RCC 7860 (cell line): ENCODE data around the gene RFNG.

Experiments used
- DNase-seq: peaks from one replicate; pipeline ENCODE4 v3.0.0-alpha.2; 2015; ENCODE audit warnings: low spot score
- FAIRE-seq: peaks from 2 replicates; lab custom pipeline; 2012; peaks lifted over from hg19 to GRCh38; lab: Jason Lieb, UNC

RFNG gene

GRCh38 chr17:82051776-82052637 is at the start of gene RFNG, which contains the start of gene GPS1:
Gene RFNG, minus strand, starts transcription at chr17:82051811. Its CDS starts 45 bp downstream, at chr17:82051766.
Gene GPS1, plus strand, starts transcription at chr17:82051898. Its CDS starts 34 bp downstream, at chr17:82051932.
- FAIRE-seq (no peak), DNase-seq (peak; percentile 29)

GRCh38 chr17:82101301-82101715 is 49.7 kb upstream of the RFNG start:
- no peak for DNase-seq
- no peak for FAIRE-seq

GRCh38 chr17:82100502-82101298 is 49.1 kb upstream of the RFNG start:
- FAIRE-seq (no peak), DNase-seq (no peak)

- no peak for DNase-seq
- no peak for FAIRE-seq
Observed at GRCh38 chr17:82098939-82099763, 47.5 kb upstream of the RFNG start.

DNA sequence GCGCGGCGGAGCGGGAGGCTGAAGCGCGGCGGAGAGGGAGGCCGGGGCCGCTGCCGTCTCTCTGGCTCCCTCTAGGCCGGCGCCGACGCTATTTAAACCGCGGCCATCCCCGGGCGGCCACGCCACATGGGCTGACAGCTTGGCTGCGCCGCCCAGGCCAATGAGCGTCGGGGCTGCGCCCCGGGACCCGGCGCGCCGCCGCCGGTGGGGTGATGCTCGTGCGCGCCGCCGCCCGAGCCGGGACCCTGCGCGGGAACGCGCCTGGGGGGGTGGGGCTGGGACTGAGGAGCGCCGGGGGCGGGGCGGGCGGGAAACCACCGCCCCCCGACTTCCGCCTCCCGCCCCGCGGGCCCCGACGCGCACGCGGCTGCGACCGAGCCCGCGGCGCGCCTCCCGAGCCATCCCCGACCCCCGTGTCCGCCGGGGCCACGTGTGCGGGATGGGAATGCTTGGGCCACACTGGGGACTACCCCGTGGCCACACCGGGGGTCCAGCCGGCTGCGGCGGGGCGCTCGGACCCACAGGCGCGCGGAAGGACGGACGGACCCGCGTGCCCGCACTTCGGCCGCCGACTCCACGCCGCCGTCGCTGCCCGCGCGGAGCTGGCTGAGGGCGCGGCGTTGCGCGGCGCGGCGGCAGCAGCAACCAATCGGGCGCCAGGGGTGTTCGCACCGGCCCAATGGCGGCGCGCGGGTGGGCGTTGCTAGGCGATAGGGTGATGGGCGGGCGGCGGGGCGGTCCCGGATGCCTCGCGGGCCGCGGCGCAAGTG is 46.7 kb upstream of the RFNG start, which contains the start of gene FASN:
TSS of gene FASN (minus strand) at position 68 of the 770 bp plus-strand sequence. CDS start 1,791 bp downstream, outside the sequence.
- FAIRE-seq (no peak), DNase-seq (peak; percentile 88)

DNA sequence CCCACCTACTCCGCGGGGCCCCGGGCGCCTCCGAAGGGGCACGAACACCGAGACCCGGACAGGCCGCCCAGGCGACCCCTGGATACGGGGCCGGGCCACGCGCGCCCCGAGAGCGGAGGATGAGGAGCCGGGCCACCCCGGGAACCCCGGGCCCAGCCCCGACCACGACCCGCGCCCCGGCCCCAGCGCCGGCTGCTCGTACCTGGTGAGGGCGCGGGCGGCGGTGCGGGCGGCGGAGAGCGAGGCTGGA is 46.2 kb upstream of the RFNG start:
- no peak for FAIRE-seq
- no peak for DNase-seq

- peak; percentile 21 for DNase-seq
- no peak for FAIRE-seq
Observed at GRCh38 chr17:82097184-82097918, 45.7 kb upstream of the RFNG start.

DNA sequence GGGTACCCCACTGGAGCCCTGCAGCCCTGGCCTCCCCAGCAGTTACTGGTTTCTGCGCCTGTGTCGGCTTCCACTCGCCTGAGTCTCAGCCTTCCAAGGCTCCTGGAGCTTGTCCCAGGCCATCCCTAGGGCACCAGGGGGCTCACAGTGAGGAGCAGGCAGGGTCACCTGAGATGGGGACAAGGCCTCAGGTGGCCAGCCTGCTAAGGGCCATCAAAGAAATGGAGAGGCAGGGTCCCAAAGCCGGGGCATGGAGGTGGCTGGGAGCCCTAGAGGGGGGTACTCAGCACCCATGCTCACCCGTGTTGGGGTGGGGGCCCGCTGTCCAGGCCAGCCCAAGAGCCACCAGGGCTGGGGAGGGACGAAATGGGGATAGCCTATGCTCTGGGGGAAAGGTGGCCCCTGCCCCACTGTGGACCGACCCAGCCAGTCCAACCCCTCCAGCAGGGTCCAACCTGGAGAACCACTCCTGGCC is 45.1 kb upstream of the RFNG start:
- FAIRE-seq = no peak
- DNase-seq = no peak

DNA sequence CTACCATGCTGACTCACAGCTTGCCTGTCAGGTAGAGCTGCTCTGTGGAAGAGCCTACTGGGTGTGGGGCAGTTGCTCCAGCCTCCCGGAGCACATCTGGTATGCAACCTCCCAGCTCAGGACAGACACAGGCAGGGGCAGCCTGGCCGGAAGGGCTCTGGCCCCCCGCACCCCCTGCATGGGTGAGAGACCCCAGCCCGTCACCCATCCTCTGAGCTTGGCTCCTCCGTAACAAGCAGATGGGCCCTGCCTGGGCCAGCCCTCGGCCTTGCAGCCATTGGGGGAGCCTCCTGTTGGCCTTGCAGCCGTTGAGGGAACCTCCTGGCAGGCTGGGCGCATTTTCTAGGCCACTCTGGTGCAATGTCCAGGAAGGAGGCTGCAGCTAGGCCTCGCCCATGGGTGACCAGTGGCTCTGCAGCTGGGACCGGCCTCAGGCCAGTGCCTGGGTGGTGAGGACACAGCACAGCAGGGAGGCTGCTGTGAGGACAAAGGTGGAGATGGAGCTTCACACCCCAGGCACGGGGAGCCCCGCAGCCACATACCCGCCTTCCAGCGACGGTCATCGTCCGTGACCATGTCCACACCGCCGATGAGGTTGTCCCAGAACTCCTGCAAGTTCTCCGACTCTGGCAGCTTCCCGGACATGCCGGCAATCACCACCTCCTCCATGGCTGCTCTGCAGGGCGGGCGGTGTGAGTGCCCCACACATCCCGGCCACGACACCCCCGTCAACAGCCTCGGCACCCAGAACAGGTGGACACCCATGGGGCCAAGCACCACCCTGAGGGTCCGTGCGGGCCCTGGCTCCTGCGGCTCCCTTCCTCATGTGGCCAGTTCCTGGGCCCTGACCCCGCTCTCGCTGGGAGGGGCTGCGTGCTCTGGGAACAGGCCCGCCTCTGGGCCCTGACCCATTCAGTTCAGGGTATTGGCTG is 44.4 kb upstream of the RFNG start:
- no peak for FAIRE-seq
- no peak for DNase-seq

GRCh38 chr17:82094931-82095776 is 43.5 kb upstream of the RFNG start:
- DNase-seq (no peak), FAIRE-seq (no peak)

DNA sequence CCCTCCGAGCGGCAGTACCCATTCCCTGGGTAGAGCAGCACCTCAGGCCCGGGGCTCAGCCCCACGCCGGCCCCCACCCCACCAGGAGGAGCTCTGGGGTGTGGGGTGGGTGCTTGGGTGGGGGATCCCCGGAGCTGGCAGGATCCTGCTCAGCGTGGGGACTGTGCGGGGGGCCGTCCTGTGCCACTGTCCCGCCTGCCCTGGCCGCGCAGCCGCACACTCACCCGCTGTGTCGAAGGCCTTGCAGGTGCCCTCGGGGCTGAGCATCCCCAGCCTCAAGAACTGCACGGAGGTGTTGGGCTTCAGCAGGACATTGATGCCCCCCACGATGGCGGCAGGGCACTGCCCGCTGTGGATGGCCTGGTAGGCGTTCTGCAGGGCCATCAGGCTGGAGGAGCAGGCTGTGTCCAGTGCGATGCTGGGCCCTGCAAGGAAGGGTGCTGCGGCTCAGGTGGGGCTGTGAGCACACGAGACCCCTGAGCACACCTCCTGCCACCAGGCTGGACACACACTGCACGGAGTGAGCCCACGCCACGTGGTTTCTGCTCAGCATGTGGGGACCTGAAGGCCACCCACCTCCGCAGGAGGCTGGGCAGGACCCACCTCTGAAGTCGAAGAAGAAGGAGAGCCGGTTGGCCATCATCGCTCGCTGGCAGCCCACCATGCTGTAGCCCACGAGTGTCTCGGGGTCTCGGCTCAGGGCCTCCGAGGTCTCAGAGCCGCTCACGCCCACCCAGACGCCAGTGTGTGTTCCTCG is 41.6 kb upstream of the RFNG start:
- FAIRE-seq = no peak
- no peak for DNase-seq

- DNase-seq = no peak
- no peak for FAIRE-seq
Observed at GRCh38 chr17:82092628-82092994, 41.0 kb upstream of the RFNG start.

DNA sequence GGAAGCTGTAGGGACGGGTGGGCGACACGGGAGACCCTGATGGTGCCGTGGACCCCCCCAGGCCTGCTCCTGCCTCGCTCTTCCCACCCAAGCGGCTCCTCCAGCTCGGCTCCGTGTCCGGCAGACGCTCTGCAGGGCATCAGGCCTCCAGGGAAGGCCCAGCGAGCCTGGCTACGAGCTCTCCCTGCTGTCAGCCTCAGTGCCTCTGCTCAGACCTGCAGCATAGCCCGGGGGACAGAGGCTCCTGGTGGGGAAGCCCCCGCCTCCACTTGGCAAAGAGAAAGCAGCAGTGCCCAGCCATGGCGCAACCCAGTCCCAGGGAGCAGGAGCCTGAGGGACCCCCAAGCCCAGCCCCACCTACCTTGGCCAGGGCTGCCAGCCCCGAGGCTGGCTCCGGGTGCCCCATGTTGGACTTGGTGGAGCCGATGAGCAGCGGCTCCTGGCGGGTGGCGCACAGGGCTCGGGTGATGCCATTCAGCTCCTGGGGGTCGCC is 40.5 kb upstream of the RFNG start:
- DNase-seq = no peak
- FAIRE-seq = no peak

- DNase-seq (no peak), FAIRE-seq (no peak)
Observed at GRCh38 chr17:82091264-82092066, 39.9 kb upstream of the RFNG start.

GRCh38 chr17:82090549-82091263 is 39.1 kb upstream of the RFNG start:
- FAIRE-seq = no peak
- DNase-seq = no peak
